GM19463 (cell line): Measurements from ENCODE around the gene SELENBP1.
"Not testable (repeated sequence)": the region's sequence is repeated elsewhere in the genome, so short reads cannot be mapped to it uniquely, and the experiment has no call there.

Experiments
- ATAC-seq: cut with Tn5 transposase; IDR thresholded peaks from one replicate; pipeline ENCODE4 v1.9.1; 2021; ENCODE audit warnings: mild to moderate bottlenecking, moderate library complexity; ENCODE audit not compliant: unreplicated experiment

SELENBP1 gene

GRCh38 chr1:151372058-151372934 lies at the start of gene SELENBP1:
TSS of gene SELENBP1 (minus strand) at chr1:151372705. CDS start at chr1:151372641, 64 bp downstream.
- ATAC-seq = no peak

GRCh38 chr1:151419819-151420218 lies 47.3 kb upstream of the SELENBP1 start:
- no peak for ATAC-seq

- no peak for ATAC-seq
Measured at GRCh38 chr1:151418081-151418480, 45.6 kb upstream of the SELENBP1 start.

GRCh38 chr1:151416231-151416630 lies 43.7 kb upstream of the SELENBP1 start:
- no peak for ATAC-seq

GRCh38 chr1:151411884-151412283 lies 39.4 kb upstream of the SELENBP1 start:
- ATAC-seq = no peak

- ATAC-seq = no peak
Measured at GRCh38 chr1:151408891-151409290, 36.4 kb upstream of the SELENBP1 start.

- no peak for ATAC-seq
Measured at GRCh38 chr1:151407304-151407703, 34.8 kb upstream of the SELENBP1 start.

- ATAC-seq = no peak
Measured at GRCh38 chr1:151406176-151406575, 33.7 kb upstream of the SELENBP1 start.

- no peak for ATAC-seq
Measured at GRCh38 chr1:151405187-151405951, 32.9 kb upstream of the SELENBP1 start.

GRCh38 chr1:151403612-151404011 lies 31.1 kb upstream of the SELENBP1 start:
- no peak for ATAC-seq

- no peak for ATAC-seq
Measured at GRCh38 chr1:151402764-151403163, 30.3 kb upstream of the SELENBP1 start.

- ATAC-seq = no peak
Measured at GRCh38 chr1:151401860-151402259, 29.4 kb upstream of the SELENBP1 start.

- ATAC-seq = no peak
Measured at GRCh38 chr1:151401125-151401788, 28.8 kb upstream of the SELENBP1 start.

GRCh38 chr1:151399324-151400171 lies 27.0 kb upstream of the SELENBP1 start, which contains the start of gene PSMB4:
TSS of gene PSMB4 (plus strand) at chr1:151399573. CDS start at chr1:151399588, 15 bp downstream.
- peak; percentile 81 for ATAC-seq

GRCh38 chr1:151396265-151396664 lies 23.8 kb upstream of the SELENBP1 start:
- not testable (repeated sequence) for ATAC-seq

- ATAC-seq = no peak
Measured at GRCh38 chr1:151393583-151393982, 21.1 kb upstream of the SELENBP1 start.

GRCh38 chr1:151391079-151391563 lies 18.6 kb upstream of the SELENBP1 start:
- ATAC-seq = no peak

GRCh38 chr1:151390221-151391078 lies 17.9 kb upstream of the SELENBP1 start:
- ATAC-seq = not testable (repeated sequence)

GRCh38 chr1:151386002-151386401 lies 13.5 kb upstream of the SELENBP1 start:
- no peak for ATAC-seq
